GM21390 (cell line): ENCODE results near the gene CAMTA2.
"Not testable (repeated sequence)": the region's sequence is repeated elsewhere in the genome, so short reads cannot be mapped to it uniquely, and the experiment has no call there.

Source experiments
- ATAC-seq: cut with Tn5 transposase; IDR thresholded peaks from one replicate; pipeline ENCODE4 v1.9.1; 2021; ENCODE audit not compliant: unreplicated experiment

CAMTA2 gene, protein sequence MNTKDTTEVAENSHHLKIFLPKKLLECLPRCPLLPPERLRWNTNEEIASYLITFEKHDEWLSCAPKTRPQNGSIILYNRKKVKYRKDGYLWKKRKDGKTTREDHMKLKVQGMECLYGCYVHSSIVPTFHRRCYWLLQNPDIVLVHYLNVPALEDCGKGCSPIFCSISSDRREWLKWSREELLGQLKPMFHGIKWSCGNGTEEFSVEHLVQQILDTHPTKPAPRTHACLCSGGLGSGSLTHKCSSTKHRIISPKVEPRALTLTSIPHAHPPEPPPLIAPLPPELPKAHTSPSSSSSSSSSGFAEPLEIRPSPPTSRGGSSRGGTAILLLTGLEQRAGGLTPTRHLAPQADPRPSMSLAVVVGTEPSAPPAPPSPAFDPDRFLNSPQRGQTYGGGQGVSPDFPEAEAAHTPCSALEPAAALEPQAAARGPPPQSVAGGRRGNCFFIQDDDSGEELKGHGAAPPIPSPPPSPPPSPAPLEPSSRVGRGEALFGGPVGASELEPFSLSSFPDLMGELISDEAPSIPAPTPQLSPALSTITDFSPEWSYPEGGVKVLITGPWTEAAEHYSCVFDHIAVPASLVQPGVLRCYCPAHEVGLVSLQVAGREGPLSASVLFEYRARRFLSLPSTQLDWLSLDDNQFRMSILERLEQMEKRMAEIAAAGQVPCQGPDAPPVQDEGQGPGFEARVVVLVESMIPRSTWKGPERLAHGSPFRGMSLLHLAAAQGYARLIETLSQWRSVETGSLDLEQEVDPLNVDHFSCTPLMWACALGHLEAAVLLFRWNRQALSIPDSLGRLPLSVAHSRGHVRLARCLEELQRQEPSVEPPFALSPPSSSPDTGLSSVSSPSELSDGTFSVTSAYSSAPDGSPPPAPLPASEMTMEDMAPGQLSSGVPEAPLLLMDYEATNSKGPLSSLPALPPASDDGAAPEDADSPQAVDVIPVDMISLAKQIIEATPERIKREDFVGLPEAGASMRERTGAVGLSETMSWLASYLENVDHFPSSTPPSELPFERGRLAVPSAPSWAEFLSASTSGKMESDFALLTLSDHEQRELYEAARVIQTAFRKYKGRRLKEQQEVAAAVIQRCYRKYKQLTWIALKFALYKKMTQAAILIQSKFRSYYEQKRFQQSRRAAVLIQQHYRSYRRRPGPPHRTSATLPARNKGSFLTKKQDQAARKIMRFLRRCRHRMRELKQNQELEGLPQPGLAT

DNA sequence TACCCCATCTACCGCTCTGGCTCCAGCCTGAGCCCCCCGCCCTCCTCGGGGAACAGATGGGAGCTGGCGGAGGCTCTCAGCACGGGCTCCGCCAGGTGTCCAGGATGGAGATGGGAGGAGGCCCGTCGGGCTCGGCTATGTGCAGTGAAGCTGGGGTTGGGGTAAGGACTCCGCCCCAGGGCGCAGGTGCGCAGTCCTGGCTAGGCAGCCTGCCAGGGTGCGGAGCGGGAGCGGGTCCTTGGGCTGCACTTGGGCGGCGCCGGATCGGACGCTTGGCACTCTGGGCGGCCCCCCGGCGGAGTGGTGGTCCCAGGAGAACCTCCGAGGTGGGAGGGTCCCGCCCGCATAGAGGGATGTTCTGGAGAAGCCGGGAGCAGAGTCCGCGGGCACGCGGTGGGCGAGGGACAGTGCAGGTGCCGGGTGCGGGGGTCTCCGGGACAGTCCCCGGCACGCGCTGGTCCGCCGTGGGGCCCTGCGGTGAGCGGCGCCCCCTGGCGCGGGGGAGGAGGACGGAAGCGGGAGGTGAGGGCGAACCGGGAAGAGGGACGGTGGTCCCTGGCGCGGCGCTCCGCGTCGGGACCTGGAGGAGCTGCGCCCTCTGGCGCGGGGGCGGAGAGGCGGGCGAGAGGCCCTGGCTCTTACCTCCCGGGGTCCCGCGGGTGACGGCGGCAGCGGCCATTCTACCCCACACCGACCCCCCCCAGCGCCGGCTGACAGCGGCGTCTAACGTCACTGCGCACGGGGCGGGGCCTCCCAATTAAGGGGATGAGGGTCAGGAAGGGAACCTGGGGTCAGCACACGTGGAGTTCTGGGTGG lies at the start of gene CAMTA2:
CAMTA2 (minus strand) TSS at position 725 of the 816 bp plus-strand sequence. CDS start 1,453 bp downstream, outside the sequence.
- ATAC-seq: peak; percentile 73

DNA sequence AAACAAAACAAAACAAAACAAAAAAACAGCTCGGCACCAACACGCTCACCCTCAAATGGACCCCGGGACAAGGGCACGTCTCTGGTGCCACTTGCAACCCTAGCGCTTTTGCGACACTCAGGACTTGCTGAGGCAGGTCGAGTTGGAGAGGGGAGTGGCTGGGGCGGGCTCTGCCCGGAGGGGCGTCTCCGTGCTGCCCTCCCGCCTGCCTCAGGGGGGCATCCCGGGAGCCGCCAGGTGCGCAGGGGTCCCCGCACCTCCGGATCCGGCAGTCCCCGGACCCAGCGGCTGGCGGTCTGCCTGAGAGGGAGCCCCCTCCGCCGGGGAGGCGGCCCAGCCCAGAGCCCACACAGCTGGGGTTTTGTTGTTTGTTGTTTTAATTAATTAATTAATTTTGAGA lies 47.8 kb upstream of the CAMTA2 start, which contains the start of gene SLC52A1:
SLC52A1 (minus strand) TSS at position 112 of the 400 bp plus-strand sequence. CDS start 820 bp downstream, outside the sequence.
- ATAC-seq: no peak

DNA sequence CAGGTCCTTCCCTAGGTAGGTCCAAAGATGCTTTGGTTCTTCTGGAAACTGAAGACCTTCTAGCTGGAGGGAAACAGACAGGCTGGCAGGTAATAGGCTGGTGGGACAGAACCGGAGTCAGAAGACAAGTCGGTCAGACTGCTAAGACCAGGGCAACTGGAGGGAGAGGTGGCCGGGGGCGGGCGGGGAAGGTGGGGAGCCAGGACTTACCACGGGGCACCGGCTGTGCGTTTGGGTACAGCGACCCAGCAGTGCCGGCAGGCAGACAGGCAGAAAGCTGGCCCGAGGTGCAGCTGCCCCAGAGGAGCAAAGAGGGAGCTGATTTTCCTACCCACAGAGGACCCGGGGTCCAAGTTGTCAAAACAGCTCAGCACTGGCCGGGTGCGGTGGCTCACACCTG lies 47.2 kb upstream of the CAMTA2 start:
- ATAC-seq: no peak

DNA sequence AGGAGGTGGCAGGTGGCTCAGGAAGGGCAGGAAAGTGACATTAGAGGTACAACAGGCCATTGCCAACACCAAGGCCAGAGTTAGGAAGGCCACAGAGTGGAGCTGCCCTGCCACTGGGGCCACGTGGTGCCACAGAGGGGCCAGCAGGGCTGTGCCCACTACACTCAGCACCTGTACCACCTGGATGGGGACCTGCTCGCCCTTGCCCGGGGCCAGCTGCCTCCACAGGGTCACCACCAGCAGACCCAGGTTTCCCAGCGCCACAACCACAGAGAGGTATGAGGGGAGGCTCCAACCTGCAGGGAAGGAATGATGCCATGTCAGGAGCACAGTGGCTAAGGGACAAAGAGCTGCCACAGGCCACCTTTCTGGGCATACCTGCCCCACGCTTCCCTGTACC lies 46.6 kb upstream of the CAMTA2 start:
- no peak for ATAC-seq

DNA sequence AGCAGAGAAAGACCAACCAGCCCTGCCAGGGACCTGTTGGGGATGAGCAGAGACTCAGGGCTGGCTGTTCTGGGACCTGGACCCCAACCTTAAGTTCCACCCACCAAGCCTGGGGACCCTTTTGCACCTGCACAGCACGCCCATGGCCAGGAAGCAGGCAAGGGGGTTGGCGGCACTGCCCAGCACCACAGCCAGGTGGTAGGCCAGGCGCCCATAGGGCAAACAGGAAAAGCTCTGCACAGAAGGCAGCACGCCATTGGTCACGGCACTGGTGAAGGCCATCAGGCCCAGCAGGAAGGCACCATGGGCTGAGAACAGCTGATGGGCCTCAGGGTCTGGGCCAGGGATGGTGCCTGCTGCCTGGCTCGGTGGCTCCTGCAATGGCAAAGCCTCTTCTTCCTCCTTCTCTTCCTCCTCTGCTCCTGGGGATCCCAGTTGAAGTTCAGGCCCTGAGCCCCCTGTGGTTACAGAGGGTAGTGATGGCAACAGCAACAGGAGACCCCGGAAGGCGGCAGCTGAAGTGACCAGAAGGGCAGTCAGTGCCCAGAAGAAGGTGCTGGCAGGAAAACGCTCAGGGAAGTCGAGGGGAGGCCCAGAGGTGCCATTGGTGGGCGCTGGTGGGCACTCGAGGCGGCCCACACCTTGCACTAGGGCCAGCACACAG lies 46.0 kb upstream of the CAMTA2 start:
- no peak for ATAC-seq

DNA sequence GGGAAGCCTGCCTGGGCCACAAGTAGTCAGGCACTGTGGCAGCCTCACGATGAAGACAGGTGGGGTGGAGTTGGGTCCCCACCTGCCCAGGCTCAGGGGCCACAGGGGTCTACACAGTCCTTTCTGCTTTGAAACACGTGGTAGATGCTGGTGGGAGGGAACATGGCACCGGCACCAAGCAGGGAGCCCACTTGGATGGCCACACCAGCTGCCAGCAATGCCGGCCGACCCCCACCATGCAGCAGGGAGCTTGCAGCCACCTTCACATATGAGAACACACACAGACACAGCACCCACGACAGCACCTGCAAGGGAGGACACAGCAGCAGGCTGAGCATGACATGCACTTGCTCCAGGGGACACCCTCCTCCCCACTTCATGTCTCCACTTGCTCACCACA lies 45.4 kb upstream of the CAMTA2 start:
- ATAC-seq: no peak

DNA sequence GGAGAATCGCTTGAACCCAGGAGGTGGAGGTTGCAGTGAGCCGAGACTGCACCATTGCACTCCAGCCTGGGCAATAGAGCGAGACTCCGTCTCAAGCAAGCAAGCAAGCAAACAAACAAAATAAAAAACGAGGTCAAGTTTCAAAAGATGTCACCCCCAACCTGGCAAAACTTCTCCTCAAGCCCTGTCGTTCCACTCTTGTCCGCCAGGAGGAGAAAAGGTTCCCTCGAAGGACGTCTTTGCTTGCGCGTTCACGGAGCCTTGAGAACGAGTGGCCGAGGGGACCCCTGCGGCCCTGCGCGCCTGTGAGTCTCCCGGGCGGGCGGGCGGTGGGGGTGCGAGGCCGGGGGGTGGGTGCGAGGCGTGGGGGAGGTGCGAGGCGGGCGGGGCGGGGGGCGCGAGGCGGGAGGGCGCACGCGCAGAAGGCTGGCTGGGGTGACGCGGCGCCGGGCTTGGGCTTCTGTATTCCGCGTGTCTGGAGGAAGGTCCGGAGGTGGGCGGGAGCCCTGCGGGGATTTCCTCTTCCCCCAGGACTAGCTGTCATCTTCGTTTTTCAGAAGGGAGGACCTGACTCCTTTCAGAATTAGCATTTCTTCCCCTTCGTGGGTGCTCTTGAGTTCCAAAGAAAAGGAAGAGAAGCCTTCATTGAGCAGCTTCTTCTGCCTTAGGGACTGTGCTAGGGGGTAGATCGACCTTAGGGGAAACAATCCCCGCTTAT lies 44.0 kb upstream of the CAMTA2 start:
- peak; percentile 49 for ATAC-seq

DNA sequence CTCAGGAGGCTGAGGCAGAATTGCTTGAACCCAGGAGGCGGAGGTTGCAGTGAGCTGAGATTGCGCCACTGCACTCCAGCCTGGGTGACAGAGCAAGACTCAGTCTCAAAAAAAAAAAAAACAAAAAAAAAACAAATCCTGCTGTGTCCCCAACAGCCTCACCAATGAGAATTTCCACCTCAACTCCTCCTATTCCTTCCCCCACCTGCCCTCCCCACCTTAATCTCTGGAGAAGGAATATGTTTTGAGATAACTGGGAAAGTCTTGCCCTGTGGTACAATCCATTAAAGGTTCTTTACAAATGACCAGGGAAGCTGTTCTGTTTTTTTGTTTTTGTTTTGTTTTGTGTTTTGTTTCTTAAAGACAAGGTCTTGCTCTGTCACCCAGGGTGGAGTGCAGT lies 42.7 kb upstream of the CAMTA2 start:
- ATAC-seq: not testable (repeated sequence)

DNA sequence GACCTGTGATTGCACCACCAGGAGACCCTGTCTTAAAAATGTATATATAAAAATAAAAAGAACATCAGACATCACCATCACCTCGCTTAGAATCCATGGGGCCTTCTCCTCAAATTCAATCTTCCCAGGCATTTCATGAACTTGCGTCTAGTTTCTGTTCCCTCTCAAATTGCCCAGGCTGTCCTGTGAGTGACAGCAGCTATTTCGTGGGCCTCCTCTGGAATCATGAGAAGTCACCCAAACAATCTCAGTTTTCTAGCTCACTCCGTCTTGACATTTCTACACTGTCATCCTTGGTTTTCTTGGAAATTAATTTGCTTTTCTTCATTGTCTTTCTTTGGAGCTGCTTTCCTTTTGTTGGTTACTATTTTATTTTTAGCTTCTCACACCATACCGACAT lies 40.4 kb upstream of the CAMTA2 start:
- no peak for ATAC-seq

DNA sequence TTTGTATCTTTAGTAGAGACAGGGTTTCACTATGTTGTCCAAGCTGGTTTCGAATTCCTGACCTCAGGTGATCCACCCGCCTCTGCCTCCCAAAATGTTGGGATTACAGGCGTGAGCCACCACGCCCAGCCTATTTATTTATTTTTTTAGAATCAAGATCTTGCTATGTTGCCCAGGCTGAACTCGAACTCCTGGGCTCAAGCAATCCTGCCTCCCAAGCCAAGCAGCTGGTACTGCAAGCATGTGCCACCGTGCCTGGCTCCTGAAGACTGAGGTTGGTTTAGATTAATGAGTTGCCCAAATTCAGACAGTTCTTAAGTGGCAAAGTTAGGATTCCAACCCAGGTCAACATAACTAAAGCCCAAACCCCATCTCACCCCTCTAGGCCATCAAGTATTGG lies 39.8 kb upstream of the CAMTA2 start:
- no peak for ATAC-seq

DNA sequence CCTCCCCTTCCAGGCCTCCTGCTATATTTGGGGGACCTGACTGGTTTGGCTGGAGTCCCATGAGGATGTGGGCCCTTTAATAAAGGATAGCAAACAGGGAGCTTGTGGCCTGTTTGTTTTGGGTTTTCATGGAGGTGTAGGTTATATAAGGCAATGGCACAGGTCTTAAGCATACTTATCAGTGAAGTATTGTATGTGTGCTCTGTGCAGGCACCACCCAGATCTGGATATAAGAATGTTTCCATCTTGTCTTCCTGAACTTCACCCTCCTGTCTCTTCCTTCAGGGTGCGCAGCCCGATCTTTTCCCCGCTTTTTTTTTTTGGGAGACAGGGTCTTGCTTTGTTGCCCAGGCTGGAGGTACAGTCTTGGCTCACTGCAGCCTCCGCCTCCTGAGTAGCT lies 37.1 kb upstream of the CAMTA2 start:
- ATAC-seq: no peak

DNA sequence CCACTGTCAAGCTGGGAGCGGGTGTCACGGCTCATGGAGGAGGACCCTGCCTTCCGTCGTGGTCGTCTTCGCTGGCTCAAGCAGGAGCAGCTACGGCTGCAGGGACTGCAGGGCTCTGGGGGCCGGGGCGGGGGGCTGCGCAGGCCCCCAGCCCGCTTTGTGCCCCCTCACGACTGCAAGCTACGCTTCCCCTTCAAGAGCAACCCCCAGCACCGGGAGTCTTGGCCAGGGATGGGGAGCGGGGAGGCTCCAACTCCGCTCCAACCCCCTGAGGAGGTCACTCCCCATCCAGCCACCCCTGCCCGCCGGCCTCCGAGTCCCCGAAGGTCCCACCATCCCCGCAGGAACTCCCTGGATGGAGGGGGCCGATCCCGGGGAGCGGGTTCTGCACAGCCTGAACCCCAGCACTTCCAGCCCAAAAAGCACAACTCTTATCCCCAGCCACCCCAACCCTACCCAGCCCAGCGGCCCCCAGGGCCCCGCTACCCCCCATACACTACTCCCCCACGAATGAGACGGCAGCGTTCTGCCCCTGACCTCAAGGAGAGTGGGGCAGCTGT lies 36.2 kb upstream of the CAMTA2 start:
- ATAC-seq: no peak

DNA sequence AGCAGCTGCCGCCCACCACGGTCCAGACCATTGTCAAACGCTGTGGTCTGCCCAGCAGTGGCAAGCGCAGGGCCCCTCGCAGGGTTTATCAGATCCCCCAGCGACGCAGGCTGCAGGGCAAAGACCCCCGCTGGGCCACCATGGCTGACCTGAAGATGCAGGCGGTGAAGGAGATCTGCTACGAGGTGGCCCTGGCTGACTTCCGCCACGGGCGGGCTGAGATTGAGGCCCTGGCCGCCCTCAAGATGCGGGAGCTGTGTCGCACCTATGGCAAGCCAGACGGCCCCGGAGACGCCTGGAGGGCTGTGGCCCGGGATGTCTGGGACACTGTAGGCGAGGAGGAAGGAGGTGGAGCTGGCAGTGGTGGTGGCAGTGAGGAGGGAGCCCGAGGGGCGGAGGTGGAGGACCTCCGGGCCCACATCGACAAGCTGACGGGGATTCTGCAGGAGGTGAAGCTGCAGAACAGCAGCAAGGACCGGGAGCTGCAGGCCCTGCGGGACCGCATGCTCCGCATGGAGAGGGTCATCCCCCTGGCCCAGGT lies 34.8 kb upstream of the CAMTA2 start:
- no peak for ATAC-seq

DNA sequence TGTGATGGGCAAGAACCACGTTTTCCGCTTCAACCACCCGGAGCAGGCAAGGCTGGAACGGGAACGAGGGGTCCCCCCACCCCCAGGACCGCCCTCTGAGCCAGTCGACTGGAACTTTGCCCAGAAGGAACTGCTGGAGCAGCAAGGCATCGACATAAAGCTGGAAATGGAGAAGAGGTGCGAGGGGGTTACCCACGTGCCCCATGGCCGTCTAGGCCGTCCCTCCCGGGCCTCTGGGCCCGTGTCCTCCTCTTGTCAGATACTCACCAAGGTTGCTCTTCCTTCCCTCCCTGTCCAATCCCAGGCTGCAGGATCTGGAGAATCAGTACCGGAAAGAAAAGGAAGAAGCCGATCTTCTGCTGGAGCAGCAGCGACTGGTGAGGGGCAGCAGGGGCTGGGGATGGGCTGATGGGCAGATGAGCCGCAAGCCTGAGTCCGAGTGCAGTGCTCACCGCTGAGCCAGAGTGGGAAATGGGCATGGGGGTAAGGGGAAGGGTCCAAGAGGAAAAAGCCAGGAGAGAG lies 33.1 kb upstream of the CAMTA2 start:
- no peak for ATAC-seq

DNA sequence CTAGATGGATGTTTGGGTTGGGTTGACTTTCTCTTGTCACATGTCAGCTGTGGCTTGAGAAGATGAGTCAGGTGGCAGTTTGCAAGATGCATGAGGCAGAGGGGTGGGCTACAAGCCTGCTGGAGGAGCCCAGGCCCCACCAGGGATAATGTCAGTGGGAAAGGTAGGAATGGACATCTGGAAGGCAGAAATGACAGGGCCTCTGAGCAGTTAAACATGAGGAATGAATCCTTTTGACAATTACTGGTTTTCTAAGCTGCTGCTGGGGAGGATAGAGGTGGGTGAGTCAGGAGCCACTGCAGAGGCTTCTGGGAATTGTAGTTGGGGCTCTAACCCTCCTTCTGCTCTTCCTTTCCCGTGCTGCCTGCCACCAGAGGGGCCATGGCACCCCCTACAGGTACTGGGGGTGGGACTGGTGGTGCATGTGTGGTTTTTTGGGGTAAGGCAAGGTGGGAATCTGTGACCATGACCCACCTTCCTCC lies 32.0 kb upstream of the CAMTA2 start:
- ATAC-seq: no peak

DNA sequence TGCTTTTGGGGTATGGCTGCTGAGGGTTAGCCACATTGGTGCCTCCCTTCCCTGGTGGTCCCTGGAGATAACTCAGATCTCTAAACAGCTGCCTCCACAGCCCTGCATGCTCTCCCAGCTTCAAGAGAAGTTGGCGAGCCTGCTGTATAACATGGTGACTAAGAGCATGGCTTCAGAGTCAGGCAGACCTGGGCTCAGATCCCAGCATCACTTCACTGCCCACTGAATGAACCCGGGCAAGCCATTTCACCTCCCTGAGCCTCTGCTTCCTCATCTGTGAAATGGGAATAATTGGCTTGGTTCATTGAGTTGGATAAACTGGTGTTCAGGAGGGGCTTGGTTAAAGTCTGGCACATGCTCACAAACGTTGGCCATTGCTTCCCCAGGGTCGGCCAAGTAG lies 26.9 kb upstream of the CAMTA2 start:
- ATAC-seq: no peak

DNA sequence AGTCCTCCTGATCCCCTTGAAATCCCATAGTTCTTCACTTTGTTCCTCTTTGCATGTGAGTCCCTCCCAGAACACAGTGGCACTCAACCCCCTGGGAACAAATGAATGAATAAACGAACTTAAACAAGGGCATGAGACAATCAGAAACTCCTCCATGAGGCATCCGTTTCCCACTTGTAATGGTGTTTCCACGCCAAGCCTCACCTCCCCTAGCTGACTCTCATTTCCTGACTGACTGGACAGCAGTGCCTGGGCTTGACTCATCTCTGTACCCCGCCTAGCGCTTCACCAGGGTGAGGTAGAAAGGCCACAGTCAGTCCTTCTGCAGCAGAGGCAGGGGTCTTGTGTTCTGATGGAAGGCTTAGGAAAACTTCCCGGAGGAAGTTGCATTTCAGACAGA lies 24.5 kb upstream of the CAMTA2 start:
- no peak for ATAC-seq

DNA sequence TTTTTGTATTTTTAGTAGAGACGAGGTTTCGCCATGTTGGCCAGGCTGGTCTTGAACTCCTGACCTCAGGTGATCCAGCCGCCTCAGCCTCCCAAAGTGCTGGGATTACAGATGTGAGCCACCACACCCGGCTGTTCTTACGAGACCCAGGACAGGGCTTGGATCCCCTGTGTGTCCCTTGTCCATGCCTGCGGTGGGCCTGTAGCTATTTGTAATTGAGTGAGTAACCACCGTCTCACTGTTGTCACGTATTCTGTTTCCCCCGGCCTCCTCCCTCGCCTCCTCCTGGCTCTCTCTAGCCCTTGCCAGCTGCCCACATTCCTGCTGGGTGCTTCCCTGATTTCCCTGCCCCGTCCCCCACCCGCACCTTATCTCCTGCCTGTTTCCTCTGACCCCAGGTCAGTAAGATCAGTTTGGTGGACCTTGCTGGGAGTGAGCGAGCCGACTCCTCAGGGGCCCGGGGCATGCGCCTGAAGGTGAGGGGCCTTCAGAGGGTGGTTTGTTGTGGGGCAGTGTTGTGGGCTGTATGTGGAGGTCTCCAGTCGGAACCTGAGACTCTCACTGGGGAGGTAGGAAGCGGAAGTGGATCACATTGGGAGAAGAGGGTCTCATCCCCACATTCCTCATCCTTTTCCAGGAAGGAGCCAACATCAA lies 15.9 kb upstream of the CAMTA2 start:
- ATAC-seq: no peak
